Measurements from ENCODE around the gene ABCC9.
"Not testable (repeated sequence)": the region's sequence is repeated elsewhere in the genome, so short reads cannot be mapped to it uniquely, and the experiment has no call there.

Gene ABCC9

DNA sequence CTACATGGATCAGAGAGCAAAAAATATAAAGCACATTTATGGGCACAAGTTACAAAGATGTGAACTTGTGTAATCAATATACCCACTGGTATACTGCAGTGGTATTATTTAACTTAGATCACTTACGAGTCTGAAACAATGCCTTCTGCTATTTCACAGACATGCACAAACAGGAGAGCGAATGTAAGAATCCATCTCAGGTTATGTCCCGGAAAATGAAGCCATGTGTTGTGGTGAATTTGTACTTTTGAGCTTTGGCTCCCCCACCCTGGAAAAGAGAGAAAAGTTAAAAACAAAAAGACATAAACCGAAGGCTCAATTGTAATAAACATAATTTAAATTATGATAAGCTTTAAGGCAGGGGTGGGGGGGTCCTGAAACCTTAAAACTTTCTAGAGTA lies 7.6 kb downstream of the ABCC9 start:
- no peak for DNase-seq (ENCODE audit: low read depth)

DNA sequence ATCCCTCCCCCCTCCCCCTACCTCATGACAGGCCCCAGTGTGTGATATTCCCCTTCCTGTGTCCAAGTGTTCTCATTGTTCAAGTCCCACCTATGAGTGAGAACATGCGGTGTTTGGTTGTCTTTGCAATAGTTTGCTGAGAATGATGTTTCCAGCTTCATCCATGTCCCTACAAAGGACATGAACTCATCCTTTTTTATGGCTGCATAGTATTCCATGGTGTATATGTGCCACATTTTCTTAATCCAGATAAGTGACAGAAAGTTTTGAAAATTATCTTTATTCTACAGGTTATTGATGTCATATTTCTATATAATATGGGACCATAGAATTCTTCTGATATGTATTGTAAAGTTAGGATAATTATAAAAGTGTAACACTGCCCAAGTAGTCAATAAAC lies 11.3 kb downstream of the ABCC9 start:
- not testable (repeated sequence) for DNase-seq (ENCODE audit: low read depth)

DNA sequence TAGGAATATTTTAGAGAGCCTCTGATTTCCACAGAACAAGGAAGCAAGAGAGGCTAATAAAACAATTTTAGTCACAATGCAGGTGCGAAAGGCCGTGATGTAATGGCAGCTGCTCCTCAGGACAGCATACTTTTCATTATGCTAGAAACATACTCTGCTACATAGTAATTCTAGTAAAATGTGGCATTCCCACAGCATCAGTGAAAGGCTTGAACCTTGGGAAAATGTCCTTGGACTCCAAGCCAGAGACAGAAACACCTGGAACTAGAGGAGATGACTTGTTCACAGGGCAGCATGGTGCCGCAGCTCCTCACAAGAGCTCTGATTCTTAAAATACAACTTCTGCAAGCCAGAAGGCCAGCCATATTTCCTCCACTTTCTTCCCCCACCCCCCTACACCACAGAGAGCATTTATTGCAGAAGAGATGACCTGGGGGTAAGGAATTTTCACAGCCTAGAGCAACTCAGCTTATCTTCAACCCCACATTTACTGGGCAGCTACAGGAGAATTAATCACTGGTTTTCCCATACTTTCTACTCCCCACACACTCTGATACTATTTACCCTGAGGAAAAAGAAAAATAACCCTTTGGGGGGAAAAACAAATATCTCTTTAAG lies 15.8 kb downstream of the ABCC9 start:
- DNase-seq (ENCODE audit: low read depth): no peak

DNA sequence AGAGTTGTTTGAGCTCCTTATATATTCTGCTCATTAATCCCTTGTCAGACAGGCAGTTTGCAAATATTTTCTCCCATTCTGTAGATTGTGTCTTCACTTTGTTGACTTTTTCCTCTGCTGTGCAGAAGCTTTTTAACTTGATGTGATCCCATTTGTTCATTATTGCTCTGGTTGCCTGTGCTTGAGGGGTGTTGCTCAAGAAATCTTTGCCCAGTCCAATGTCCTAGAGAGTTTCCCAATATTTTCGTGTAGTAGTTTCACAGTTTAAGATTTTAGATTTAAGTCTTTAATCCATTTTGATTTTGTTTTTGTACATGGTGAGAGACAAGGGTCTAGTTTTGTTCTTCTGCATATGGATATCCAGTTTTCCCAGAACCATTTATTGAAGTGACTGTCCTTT lies 19.8 kb downstream of the ABCC9 start:
- no peak for DNase-seq (ENCODE audit: low read depth)

DNA sequence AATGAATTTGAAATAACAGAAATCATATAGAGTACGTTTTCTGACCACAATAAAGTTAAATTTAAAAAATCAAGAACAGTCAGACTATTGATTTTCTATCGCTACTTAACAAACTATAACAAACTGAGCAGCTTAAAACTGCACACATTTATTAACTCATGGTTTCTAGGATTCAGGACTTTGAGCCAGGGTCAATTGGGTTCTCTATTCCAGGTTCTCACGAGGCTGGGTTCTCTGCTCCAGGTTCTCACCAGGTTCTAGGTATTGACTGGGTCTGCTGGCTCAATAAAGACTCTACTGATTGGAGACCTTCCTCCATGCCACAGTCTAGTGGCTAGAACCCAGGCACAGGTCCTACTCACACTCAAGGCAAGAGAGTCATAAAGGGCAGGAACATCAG lies 22.8 kb downstream of the ABCC9 start:
- DNase-seq (ENCODE audit: low read depth): no peak

DNA sequence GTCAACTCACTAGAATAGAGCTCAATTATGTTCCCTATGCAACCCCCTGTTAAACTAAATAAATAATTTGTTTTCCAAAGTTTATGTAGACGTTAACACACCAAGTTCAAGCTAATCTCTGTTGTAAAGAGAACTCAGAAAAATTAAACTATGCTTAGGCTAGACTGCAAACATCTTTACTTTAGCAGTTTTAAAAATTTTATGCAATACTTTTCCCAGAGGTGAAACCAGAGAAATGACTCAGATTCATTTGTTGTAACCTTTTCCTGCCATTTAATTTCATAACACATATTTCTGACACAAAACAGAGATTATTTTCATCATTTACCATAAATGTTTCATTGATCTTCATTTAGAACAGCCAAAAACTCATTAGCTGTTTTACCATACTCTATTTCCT lies 27.4 kb downstream of the ABCC9 start:
- no peak for DNase-seq (ENCODE audit: low read depth)

DNA sequence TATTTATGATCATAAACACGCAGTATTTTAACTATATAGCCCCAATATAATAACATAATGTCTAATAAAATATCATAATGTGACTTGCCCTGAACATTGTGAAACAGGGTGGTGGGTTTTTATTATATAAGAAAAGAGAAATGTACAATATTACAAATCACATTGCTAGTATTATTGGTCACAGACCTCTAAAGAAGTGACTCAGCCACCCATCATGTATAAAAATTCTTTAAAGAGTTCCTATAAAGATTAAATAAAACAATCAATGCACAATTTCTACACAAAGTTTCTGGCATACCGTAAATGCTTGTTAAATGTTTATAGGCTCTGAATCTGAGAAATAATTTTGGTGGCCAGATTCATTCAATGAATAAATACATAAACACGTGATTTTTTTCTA lies 28.9 kb downstream of the ABCC9 start:
- no peak for DNase-seq (ENCODE audit: low read depth)

DNA sequence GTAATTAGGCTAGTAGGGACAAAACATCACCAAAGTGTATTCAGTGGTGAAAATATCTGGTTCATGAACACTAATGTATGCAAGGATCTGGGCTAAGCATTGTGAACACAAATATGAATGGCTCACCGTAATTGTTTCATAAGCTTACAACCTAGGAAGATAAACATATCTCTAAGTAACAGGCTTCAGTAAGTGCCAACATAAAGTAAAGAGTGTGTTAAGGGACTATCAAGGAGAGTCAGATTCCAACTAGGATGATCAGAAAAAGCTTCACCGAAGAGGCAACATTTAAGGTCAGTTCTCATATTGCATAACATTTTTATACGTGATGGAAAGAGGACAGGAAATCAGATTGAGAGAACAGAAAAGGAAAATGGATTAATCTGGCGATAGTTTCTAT lies 29.4 kb downstream of the ABCC9 start:
- no peak for DNase-seq (ENCODE audit: low read depth)

DNA sequence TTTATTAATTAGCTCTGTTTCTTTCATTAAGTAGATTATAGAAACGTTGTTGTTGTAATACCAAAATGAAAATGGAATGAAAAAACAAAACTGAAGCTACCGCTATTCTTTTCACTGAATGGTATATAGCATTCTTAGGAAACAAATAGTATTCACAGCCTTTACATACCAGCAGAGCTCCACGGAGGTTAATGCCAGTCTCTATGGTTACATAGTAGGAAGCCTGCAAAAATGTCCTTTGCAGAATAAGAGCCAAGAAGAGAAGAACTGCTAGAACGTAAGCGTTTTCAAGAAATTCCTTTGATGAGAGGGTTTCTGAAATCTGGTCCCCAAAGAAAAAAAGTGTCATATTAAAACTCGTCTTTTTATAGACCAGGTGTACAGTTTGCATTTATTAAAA lies 30.6 kb downstream of the ABCC9 start:
- DNase-seq (ENCODE audit: low read depth): no peak

DNA sequence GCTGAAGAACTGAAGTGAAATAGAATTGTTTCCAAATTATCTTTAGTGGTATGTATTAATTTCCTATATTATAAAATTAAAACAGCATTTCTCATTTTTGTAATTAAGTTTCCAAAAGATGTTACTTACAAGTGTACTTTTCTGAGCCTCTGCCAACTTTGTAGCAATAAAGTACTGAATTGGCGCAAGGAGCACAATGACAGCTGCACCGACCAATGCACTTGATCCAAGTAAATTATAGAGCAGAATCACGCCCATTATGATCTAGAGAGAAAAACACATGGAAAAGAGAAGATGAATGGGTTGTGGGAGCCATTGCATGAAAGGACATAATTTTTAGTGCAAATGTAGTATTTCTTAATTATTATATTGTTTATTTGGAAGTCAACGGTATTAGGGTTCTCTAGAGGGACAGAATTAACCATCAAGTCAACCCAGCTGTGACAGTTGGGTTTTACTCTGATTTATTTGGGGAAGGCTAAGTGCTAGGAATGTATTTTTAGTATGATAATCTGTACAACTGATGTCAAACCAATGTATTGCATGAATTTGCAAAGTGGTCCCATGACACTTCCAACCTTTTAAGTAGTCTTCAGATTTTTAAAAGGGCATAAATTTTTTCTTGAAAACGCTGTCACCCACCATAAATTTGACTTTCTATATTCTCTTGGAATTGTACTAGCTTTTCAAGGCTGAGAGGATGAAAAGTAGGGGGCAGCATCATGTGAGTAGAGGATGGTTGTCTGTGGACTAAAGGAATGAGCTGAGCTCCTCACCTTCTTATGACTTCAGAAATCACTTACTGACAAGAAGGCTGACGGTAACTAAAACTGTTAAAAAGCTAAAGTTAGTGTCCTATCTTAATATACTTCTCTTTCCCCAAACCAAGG lies 33.0 kb downstream of the ABCC9 start:
- DNase-seq (ENCODE audit: low read depth): no peak

DNA sequence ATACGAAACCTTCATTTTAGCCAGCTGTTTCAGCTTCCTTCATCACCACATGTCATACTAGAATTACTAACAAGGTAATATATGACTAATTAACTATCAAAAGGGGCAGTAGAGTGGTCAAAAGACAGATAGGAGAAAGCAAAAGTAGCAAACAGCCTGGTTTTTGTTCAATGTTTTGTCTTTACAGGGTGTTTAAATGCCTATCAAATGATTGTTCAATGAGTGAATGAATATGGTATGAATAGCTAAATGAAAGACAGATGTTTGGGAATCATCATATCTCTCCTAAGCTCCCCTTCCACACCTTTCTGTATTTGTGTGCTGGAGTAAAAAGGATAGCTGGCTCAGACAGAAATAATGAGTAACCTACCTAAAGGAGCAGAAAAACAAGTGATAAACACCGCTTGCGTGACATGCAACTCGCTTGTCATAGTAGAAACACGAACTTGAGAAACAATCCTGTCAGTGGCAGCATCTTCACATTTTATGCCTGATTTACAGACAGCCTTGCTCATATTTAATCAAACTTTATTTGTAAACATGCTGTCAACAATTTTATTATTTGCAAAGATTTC lies 34.2 kb downstream of the ABCC9 start:
- DNase-seq (ENCODE audit: low read depth): no peak

DNA sequence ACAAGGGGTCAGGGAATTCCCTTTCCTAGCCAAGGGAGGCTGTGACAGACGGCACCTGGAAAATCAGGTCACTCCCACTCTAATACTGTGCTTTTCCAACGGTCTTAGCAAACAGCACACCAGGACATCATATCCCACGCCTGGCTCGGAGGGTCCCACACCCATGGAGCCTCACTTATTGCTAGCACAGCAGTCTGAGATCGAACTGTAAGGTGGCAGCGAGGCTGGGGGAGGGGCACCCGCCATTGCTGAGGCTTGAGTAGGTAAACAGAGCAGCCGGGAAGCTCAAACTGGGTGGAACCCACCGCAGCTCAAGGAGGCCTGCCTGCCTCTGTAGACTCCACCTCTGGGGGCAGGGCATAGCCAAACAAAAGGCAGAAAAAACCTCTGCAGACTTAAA lies 41.7 kb downstream of the ABCC9 start:
- not testable (repeated sequence) for DNase-seq (ENCODE audit: low read depth)

DNA sequence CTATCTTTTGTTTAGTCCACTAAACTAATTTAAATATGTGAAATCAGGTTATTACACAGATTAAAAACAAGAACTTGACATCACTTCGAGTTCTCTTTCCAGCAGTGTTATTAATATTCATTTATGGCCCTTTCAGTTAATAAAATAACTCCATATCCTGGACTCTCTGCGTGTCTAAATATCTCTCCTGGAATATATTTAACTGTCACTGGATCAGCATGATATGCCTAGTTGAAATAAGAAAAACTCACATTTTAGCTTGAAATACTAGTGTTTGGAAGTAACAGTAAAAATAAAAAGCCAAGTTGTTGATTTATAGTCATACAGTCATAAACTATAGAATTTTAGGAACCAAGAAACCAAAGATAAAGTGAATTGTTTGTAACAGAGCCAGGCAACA lies 45.6 kb downstream of the ABCC9 start:
- no peak for DNase-seq (ENCODE audit: low read depth)

DNA sequence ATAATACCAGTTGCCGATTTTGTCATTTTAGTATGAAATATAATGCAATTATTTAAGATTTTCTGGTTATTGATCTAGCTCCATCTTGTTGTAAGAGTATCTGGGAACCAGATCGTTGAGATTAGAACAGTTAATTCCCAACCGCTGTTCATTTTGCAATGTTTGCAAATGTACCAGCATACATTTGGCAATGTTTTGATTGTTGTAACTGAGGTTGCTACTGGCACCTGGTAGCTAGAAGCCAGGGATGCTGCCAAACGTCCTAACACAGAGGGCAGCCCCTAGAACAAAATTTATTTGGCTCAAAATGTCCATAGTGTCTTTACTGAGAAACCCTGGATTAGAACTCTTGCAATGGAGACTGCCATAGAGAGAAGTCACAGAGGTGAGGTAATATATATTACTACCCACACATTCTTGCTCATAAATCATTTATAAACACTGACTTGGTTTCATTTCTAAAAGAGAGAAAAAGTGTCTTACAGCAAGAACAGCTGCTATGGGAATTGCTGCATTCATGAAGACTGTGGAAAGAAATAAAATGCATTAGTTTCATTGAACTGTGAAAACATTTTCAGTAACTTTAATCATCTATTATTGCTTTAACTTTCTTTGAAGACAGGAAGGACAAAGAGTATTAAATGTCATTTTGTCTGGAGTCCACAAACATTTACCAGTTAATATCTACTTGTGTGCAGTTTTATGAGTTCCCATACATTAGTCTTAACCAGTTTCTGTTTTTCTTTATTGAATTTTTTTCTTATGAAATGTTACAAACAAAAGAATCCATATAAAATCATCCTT lies 46.2 kb downstream of the ABCC9 start:
- DNase-seq (ENCODE audit: low read depth): no peak

DNA sequence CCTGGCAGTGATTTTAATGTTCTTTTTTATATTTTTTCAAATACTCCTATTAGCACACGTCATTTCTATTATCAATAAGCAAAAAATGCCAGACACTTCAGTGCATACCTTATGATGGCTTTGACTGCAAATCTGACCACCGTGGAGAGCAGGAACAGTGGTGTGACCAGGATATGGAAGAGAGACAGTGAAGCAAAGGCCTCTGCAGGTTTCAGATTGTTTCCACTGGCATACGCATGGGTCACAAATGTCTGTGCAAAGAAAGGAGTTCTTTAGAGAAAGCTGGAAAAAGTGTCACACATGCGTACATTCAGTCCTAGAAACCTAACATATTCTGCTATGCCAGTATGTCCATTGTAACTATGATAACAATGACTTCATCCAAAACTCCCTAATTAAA lies 47.3 kb downstream of the ABCC9 start:
- no peak for DNase-seq (ENCODE audit: low read depth)

DNA sequence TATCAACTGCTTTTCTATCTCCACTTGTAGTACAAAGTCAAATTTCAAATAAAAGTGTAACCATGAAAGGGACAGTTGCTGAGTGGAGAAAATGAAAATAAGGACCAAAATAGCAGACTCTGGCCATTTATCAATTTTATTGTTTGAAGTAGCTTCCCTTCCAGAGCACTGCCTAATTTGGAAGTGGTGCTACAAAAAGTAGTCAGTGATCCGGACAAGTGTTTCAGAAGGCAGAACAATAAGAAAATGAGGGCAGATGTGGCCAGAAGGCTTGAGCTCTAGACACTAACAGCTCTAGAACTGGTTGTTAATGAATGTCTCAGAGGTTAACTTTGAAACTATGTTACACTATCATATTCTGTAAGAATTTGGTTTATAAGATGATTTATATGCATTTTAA lies 48.9 kb downstream of the ABCC9 start:
- DNase-seq (ENCODE audit: low read depth): no peak

DNA sequence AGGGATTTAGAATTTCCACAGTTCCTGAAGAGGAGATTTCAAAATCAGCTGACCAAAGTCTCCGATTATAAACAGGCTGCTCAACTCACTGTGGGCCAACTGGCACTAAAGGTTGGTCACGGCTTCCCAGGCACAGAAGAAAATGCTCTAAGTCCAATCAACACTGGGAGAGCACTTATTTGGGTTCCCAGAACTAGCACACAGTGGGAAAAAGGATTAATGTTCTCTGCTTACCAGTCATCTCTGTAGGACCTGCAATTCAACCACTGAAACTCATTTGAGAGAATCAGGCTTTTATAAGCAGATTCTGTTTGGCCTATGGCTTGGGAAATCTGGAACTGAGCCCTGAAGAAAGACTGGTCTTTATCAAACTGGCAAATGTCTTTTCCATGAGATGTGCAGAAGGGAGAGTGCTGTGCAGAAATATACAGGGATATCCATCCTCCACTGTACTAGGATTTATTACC lies 49.4 kb downstream of the ABCC9 start:
- DNase-seq (ENCODE audit: low read depth): no peak

DNA sequence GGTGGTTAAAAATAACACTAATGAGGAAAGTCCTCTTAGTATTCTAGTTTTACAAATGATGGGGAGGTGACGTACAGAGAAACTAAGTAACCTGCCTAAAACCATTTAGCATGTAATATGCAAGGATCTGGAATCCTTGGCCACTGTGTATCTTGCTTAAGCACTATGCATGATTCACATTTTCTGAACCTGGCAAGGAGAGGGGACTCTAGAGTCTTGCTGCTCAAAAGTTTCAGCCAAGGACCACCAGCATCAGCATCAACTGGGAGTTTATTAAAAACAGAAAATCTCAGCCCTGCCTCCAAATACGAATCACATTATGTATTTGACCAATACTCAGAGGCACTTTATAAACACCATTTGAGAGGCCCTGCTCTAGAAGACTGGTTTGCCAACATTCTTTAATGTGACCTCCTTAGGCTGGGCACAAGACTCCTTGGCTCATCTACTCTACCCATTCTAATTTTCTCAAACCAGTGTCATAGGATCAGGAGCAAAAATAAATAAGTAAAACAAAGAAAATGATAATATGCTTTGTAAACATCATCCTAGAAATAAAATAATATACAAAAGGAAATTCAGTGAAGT lies 52.9 kb downstream of the ABCC9 start:
- no peak for DNase-seq (ENCODE audit: low read depth)

DNA sequence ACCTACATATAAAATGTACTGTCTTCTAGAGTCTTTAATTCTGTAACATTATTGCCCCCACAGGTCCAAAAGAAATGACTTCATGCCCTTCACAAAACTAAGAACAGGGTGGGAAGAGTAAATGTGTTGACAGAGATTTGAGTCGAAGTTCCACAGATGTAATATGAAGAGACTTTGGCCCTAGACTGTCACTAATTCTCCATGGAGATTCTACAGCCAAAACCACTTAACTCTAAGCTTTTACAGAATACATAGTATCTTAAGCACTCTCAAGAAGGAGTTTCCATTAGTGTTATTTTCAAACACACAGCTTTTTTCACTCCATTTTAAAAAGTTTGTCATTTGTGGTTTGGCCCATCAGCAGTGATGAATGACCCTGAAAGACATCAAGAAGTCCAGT lies 56.3 kb downstream of the ABCC9 start:
- no peak for DNase-seq (ENCODE audit: low read depth)

DNA sequence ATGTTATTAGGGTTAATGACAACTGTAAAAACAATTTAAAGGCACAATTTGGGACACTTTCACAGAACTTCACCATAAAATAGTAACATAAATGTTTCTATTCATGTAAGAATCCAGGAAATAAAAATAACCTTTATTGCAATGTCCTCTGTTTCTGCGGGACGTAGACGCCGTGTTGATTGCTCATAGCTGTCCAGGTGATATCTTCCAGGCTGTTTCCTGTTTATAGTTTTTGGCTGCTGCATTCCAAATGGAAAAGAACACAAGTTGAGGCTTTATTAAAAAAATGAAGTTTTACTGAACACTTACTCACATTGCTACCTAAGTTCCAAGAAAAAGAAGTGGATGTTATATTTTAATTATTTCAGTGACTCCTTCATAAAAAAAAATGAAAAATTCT lies 58.6 kb downstream of the ABCC9 start:
- DNase-seq (ENCODE audit: low read depth): no peak

DNA sequence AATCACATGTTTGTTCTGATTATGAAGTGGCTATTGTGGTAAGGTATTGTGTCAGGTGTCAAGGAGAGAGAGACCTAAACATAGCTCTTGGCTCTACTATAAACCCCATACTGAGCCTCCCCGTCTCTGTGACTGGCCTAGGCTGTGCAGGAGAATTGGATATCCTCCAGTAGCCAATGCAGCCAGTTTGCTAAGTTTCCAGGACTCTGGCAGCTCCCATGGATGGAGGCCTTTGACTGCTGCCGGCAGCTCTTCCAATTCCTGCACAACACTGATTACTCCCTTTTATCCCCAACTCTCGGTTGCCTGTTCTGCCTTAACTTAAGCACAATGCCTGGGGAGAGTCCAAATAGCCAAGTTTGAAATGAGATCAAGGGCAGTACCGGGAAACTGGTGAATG lies 59.3 kb downstream of the ABCC9 start:
- DNase-seq (ENCODE audit: low read depth): no peak

DNA sequence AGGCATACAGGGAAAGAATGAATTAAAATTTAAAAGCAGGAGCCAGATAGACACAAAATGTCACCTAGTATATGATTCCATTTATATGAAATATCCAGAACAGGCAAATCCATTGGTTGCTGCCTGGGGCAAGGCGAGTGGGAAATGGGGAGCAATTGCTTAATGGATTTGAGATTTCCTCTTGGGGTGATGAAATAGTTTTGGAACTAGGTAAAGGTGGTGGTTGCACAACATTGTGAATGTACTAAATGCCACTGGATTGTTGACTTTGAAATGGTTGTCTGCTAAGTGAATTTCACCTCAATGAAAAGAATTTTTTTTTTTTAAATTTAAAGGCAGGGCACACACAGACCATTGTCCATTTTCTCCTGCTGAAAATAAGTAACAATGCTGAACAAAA lies 61.9 kb downstream of the ABCC9 start:
- DNase-seq (ENCODE audit: low read depth): no peak
